Epidermal melanocyte (primary cell): ENCODE measurements around the gene GARIN5A.
"Not testable (repeated sequence)": the region's sequence is repeated elsewhere in the genome, so short reads cannot be mapped to it uniquely, and the experiment has no call there.

Experiments
- DNase-seq: peaks from one replicate; pipeline ENCODE4 v3.0.0; 2011; ENCODE audit warnings: low spot score; ENCODE audit not compliant: insufficient read length

The GARIN5A gene

DNA sequence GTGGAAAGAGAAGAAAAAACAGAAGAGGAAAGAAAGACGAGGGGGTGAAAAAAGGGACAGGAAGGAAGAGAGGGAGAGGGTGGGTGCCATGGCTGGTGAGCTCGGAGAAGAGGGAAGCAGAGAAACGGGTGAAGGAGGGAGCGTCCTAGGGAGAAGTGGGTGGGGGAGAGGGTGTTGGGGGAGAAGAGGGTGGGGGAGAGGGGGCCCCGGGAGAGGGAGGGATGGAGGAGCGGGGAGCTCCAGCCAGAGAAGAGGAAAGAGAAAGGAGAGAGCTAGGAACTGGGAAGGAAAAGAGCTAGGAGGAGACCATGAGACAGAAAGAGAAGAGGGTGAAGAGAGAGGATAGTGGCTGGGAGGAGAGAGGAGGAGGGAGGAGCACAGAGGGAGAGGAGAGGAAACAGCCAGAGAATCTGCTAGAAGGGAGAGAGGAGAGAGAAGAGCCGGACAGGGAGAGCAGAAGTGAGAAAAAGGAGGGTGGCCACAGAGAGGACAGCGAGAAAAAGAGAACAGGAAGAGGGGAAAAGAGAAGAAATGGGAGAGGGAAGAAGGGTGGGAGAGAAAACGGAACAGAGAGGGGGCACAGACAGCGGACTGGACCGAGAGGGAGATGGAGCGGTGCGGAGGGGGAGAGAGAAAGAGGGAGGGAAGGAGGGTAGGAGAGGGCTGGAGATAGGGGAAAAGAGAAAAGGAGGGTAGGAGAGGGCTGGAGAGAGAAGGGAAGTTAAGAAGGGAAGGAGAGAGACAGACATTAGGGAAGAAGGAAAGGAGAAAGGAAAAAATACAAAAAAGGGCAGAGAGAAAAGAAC is 11.9 kb upstream of the GARIN5A start:
- no peak for DNase-seq

DNA sequence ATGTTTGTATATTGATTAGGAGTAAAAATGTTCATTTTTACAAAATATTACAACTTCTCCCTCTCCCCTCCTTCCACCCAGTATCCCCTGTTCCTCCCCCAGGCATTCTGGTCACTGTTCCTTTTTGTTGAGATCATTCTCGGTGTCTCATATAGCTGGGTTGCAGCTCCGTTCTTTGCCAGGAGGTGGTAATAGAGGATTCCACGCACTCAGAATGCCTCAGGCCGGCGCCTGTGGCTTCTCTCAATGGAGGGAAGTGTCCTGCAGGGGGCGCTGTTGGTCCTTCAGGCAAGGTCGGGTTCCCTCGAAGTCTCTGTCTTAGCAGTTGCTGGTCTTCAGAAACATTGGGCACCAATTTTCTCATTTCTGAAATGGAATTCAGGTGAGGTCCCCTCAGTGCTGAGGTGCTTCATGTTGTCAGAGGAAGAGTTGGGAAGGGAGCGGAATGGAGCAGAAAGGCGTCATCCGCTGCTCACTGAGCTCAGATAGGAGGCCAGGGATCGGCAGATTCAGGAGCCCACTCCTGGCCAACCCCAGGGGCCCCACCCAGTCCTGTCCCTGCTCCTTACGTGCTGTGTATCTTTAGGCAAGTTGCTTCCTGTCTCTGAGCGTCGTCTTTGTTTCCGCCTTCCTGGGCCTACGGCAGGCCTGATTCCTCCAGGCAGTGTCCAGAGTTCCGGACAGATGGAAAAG is 10.3 kb upstream of the GARIN5A start:
- no peak for DNase-seq

DNA sequence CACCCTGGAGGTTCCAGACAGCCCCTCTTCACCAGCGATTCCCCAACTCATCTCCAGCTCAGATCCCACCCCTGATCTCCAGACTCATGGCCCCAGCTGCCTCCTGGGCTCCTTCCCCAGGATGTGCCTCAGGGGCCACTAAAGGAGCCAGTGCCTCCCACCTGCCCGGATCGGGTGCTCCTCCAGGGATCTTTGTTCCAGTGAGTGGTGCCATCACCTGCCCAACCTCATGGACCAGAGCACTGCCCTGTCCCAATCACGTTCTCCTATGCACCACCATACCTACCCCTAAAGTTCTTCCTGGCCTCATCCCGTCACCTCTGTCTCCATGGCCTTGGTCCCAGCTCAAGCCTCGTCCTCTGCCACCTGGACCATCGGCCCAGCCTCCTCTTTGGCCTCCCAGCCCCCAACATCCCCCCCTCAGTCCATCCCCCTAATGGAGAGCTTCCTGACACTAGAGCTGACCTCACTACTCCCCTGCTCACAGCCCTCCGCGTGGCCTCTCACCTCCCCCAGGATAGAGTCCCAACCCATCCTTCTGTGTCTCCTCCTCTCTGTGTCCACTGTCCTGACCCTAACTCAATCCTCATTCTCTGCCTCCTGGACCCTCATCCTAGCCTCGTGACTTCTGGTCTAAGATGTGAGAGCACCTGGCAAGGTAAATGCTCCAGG is 8.8 kb upstream of the GARIN5A start:
- no peak for DNase-seq

DNA sequence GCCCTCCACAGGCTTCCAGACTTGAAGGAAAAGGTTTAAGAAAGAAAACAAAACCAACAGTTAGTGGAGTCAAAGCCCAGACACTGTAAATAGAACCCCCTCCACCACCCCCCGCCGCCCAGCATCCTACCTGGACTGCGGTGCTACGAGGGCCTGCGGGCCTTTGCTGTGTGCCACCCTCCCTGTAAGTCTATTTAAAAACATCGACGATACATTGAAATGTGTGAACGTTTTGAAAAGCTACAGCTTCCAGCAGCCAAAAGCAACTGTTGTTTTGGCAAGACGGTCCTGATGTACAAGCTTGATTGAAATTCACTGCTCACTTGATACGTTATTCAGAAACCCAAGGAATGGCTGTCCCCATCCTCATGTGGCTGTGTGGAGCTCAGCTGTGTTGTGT is 6.3 kb upstream of the GARIN5A start:
- DNase-seq, result no peak

DNA sequence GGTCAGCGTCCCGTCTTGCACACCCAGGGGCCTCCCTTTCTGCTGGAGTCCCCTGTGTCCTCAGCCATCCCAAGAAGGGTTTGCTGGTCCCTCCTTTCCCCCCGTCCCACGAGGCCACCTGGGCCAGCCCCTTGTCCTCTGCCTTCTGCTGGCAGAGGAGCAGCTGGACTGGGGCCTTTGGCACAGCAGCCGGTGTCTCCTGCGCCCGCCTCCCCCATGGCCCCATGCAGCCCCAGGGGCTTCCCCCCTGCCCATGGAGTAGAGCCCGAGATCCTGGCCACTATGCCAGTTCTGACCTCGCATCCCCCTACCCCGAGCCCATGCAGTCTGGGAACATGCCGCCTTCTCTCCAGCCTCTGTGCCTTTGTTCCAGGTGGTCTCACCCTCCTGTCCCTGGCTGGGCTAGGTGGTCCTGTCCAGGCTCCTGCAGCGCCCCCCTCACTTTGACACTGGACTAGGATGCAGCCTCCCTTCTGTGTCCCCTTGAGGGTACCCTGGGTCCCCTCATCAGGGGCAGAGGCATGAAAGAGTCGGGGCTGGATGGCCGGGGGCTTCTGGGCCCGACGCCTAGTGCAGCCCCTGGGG is 5.7 kb upstream of the GARIN5A start:
- DNase-seq, result no peak

DNA sequence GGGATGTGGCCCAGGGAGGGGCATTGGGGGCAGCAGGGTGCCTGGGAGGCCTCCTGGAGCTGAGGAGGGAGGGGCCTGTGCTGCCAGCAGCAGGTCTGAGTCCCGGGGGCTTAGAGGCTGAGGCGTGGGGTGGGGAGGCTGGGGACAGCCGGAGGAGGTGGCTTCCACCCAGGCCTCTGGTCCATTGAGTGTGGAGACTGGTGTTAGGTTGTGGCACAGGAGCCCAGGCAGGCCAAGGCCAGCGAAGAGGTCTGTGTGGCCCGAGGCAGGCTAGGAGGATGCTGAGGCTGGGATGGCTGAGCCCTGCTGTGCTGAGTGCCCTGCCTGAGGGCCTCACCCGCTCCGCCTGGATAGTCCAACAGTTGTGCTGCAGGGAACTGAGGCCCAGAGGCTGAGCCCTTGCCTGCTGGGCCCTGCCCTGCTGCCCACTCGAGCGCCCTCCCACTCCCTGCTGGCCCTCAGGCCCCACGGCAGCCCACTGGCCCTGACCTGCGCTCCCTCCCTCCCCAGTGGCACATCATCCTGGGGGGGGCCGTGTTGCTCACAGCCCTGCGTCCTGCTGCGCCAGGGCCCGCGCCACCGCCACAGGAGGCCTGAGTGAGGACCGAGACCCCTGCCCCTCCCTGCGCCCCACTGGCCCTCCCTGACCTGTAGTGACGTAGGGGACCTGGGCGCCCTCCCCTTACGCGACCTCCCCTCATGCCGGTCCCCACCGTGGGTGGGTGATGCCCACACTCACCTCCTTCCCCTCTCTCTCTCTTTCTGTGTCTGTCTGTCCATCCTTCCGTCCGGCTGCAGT is 4.9 kb upstream of the GARIN5A start:
- no peak for DNase-seq

DNA sequence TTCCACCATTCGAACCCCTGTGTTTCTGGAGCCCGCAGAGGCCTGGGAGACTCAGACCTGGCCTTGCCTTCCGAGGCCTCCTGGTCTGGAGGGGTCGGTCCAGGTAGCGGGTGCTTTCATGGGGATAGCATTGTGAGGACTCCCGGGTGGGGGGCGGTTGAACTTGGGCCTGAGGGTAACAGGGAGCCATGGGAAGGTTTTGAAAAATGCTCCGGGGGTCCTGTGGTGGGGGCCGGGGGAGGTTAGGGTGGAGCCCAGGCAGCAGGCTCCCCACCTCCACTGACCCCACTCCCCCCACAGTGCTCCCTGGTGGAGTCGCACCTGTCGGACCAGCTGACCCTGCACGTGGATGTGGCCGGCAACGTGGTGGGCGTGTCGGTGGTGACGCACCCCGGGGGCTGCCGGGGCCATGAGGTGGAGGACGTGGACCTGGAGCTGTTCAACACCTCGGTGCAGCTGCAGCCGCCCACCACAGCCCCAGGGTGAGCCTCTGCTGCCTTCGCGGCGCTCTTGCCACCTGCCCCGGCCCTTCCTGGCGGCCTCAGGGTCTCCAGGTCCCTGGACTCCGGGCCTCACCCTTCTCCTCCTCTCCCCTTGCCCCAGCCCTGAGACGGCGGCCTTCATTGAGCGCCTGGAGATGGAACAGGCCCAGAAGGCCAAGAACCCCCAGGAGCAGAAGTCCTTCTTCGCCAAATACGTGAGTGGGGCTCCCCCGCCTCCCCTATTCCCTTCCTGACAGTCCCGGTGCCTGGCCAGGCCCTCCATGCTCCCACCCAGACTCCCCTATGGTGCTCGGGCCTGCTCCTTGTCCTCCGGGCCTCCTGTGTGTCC is 3.8 kb upstream of the GARIN5A start:
- DNase-seq, result no peak

DNA sequence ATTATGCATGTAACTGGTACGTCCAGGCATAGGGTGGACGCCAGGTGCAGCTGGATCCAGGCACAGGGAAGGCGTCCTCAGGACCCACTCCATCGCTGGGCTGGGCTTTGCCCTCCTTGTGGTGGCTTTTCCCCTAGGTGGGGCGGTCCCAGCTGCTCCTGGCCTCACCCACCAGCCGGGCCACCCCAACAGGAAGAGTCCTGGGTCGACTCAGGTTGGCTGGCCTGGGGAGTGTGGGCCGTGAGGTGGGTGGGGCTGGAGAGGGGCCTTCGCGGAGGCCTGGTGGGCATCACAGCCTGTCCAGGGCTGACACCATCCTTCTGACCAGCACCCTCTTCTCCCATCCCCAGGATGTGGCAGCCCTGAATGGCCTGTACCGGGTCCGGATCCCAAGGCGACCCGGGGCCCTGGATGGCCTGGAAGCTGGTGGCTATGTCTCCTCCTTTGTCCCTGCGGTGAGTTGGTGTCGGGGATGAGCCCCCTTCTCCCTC is 3.2 kb upstream of the GARIN5A start:
- no peak for DNase-seq

DNA sequence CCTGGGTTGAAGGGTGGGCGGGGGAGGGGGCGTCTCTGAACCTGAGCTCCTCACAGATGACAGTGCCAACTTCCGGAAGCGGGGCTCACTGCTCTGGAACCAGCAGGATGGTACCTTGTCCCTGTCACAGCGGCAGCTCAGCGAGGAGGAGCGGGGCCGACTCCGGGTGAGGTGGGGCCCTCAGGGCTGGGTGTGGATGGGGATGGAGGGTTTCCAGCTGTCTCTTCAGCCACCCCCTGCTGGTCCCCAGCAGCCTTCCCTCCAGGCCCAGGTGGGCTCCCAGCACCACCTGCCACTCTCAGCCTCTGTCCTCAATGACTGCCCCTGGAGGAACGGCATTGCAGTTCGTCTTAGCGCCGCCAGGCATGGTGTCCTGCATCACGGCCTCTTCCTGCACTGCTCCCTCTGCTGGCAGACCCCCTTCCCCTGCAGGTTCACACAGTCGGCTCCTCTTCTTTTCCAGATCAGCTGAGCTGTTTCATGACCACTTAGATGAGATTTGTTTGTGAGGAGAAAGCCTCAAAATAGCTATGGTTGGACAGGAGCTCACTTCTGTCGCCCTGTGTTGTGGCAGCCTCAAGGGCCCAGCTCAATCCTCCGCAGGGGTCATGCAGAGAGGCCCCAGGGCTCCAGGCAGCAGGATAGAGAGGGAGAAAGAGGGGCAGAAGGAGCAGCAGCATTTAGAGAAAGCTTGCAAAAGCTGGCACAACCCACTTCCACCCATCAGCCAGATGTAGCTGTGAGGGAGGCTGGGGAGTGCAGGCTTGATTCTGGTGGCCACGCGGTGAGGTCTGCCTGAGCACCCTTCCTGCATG is 2.5 kb upstream of the GARIN5A start:
- DNase-seq, result no peak

DNA sequence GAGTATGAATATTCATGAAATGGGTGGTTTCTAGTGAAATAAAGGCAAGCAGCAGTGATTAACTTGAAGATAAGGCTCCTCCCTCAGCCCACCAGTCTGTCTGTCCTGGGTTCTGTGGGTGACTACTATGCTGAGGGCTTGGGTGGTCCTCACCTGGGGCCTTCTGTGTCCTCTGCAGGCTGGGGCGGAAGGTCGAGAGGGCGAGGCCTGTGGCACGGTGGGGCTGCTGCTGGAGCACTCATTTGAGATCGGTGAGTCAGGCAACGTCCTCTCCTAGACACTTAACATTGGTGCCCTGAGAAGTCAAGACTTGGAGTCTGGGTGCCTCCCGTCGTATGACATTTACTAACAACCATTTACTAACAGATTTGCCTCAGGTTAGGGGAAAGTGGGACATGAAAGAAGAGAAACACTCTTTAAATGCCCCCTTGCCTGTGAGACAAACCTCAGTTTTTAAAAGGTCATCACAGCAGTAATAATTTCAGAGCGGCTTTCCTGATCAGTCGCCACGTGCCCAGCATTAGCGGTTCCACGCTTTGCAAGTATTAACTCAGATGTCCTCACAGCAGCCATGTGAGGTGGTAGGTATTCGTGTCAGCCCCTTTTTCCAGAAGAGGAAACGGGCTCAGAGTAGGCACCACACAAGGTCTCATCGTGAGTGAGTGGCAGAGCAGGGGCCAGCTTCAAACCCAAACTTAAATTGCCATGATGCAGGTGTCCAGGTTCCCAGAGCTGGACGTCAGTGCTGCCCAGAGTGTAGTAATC is 1.3 kb upstream of the GARIN5A start:
- no peak for DNase-seq

DNA sequence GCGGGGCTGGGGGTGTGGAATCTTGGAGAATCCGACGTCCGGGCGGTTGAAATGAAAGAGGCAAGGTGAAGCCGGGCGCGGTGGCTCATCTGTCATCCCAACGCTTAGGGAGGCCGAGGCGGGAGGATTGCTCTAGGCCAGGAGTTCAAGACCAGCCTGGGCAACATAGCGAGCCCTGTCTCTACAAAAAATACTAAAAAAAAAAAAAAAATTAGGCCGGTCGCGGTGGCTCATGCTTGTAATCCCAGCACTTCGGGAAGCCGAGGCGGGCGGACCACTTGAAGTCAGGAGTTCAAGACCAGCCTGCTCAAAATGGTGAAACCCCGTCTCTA is 225 bp upstream of the GARIN5A start:
- no peak for DNase-seq

DNA sequence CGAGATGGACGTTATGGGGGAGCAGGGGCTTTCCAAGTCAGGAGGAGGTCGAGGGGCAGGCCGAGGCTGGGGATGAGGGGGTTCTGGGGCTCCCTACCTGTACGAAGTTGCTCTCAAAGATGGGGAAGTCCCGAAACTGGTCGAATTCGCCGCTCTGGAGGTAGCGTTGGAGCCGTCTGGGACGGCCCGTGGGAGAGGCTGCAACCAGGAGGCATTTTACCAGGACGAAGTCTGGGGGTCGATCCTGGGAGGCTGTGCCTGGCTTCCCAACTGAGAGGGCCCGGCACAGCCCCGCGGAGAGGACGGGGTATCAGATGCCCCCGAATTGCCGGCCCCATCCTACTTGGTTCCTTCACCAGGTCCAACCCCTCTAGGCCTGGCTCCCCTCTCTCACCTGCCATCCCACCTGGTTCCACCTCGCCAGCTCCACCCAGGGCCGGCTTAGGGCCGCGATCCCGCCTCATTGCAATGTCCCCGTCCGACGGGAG is 868 bp downstream of the GARIN5A start:
- no peak for DNase-seq

DNA sequence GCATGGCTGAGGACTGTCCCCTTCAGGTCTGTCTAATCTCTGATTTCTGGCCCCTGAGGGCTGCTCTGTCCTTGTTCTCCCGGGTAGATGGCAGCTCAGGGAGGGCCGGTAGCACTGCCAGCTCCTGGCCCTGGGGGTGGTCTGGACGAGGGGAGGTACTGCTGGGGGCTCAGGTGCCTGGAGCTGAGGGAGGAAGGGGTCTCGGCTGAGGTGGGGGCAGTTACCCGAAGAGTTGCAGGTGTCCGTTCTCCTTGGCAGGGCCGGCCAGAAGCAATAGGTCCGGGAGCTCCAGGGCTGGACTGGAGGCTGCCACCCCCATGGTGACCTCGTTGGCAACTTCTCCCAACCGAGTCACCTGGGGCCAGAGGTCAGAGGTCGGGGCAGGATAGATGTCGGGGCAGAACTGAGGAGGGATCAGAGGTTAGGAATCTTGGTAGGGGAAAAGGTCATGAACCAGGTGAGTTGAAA is 1.5 kb downstream of the GARIN5A start:
- DNase-seq, result no peak

DNA sequence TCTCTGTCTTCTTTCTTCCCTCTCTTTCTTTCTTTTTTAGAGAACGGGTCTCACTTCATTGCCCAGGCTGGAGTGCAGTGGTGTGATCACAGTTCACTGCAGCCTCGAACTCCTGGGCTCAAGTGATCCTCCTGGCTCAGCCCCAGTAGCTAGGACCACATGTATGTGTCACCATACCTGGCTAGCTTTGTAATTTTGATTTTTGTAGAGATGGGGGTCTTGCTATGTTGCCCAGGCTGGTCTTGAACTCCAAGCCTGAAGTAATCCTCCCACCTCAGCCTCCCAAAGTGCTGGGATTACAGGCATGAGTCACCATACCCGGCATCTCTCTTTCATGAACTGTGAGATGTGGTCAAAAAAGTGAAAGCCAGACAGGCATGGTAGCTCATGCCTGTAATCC is 3.3 kb downstream of the GARIN5A start:
- DNase-seq, result not testable (repeated sequence)

DNA sequence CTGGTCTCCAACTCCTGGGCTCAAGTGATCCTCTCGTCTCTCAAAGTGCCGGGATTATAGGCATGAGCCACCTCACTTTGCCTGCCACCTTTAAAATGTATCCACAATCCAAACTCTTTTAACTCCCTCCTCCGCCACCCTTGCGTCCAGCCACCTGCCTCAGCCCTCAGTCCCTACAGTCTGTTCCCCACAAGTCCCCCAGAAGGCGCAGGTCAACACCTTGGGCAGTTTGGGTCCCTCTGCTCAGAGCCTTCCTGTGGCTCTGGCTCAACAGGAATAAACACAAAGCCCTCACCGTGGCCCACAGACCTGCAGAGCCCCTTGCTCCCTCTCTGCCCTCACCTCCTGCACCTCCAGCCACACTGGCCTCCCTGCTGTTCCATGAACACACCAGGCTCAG is 7.8 kb downstream of the GARIN5A start:
- DNase-seq, result no peak

DNA sequence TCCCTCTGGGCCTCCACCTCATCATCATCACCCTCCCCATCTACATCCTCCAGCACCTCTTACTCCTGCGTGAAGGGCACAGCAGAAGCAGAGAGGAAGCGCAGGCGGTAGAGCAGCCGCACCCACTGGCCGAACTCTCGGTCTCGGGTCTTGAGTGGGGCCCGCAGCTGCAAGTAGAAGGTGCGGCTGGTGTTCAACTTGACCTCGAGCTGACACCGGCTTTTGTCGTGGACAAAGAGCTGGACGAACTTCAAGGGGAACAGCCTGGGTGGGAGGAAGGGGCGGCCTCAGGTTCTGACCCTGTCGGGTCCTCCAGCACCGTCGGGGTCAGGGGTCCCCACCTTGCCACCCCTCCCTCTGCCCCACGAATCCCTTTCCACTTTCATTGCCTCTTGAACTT is 9.1 kb downstream of the GARIN5A start:
- DNase-seq, result no peak

DNA sequence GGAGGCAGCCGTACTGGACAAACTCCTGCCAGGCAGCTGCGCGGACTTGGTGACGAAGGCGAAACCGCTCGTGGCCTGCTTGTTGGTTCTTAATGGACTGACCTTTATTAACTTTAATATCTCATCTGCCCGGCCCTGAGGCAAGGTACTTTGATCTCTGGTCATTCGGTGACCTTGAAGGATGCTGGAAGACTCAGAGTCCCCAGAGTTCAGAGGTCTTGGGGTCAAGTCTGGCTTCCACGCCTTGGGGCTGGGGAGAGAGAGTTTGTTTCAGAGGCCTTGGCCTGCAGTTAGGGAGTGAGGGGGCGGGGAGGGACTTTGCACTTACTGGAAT is 10.0 kb downstream of the GARIN5A start:
- no peak for DNase-seq

DNA sequence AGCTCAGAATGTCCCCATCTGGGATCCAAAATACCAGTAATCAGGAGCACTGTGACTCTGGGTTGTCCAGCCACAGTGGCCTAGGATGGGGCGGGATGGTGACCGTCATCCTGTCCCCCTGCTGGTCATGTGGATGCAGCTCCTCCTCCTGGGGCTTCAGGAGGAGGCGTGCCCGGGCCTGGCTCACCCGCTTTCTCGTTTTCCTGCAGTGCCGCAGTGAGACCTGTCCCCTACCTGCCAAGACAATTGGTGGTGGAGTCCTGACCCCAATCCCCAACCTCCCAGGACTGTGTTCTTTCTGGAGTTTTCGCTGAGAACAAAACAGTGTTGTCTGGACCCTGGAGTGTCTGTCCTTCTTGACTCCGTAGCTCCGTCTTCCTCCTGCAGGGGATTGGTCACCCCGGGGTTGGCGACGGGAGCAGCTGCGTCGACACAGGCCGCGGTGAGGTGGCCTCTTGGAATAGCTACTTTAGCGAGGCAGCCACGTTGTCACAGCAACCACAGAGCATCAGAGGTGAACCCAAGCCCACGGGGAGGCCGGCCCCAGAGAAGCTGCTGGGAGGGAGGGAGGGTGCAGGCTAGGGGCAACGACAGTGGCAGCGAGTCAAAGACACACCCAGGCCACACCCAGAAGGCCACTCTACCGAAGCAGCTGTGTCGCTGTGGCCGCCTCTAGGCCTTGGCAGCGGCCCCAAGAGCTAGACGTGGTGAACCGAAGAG is 10.5 kb downstream of the GARIN5A start:
- DNase-seq, result no peak
